Stimulated activated CD4-positive, alpha-beta T cell treated with anti-CD3 and anti-CD28 coated beads, Interleukin-4, amount 100 ng/mL, for 1 hour (primary cell): ENCODE results near the gene TMEM132A.

Experiments
- DNase-seq: peaks from one replicate; pipeline ENCODE4 v3.0.0-alpha.2; 2020

The TMEM132A gene

DNA sequence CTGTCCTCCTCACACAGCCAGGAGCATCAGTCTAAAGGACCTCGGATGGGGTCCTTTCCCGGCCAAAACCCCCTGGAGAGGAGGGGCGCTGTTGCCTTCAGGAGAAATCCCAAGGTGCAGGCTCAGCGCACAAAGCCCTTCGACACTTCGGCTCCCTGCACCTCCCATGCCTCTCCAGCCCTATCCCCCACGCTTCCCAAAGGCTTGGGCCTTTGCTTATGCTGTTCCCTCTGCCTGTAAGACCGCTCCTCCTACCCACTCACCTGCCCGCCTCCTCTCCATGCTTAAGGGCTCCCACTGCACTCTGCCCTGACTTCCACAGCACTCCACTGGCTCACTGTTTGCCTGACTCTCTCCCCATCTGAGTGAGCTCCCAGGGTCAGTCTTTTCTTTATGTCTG is 14.2 kb downstream of the TMEM132A start:
- no peak for DNase-seq

DNA sequence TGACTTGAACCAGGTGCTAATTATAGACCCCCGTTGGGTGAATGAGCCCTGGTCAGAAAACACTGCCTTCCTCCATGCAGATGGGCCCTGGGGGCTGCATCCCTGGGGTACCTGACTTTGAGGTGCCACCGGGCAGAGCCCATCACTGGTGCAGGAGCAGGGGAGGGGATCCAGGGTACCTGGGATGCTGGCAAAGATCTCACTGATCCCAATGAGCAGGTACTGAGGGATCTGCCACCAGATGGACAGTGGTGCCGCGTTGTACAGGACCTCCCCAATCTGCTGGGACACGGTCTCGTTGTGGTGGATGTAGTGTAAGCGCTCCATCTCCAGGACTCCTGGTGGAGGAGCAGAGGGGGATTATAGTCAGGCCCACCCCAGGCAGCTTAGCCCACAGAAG is 15.0 kb downstream of the TMEM132A start:
- DNase-seq, result no peak

DNA sequence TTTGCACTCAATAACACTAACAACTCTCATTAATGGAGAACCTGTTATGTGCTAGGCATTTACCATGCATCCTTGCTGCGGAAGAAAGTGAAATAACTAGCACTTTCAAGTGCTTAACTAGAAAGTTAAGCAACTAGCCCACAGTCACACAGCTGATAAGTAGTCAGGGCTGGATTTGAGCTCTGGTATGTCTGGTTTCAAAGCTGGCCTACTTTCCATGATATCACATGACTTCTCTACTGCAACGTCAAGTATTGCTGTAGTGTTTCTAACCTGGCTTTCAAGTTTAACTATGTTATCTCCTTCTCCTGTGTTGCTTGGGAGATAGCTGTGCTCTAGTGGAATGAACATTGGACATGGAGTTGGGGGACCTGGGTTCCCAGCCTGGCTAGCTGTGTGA is 15.6 kb downstream of the TMEM132A start:
- no peak for DNase-seq

DNA sequence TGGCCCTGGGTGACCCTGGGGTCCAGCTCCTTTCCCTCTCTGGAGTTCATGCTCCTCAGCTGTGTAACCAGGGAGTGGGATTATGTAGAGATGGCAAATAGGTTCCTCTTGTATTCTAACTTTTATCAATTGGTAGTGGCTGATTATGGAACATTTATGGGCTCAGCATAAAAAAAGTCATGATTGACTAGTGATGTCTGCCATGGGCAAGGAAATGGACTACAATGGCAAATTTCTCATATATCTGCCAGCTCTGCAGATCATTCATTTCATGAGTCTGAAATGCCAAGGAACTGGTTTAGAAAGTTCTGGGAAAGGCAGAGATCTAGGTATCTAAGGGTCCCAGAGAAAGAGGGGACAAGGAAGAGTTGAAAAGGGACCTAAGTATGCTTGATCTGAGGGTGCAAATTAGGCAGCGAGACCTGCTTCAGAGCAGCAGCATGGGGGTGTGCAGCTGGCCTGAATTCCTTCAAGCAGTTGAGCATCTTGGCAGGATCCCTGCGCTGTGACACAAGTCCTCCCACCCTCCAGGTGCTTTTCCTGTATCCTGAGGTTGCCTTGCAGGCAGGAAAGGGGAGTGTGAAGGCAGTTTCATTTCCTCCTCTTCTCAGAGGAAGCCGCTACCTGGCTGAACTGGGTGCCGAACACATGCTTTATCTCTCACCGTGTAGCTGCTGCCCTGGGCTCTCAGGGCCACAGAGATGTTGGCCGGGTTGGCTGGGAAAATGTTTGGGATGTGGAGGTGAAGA is 17.3 kb downstream of the TMEM132A start:
- DNase-seq, result no peak

DNA sequence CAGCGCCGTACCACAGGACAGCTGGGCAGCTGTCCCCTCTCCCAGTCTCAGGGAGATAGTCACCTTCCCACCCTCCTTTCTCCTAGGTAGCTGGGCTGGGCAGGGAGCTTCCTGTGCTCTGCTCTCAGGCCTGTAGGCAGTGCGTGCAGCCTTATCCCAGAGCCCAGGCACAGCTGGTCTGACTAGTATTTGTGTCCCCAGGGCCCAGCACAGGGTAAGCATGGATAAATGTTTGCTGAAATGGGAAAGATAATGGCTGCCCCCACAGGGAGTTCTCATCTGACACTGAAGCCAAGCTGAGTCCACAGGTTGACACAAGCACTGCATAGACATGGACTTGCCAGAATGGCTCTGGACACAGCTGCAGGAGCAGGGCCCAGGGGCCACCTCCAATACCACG is 18.0 kb downstream of the TMEM132A start:
- DNase-seq, result no peak

DNA sequence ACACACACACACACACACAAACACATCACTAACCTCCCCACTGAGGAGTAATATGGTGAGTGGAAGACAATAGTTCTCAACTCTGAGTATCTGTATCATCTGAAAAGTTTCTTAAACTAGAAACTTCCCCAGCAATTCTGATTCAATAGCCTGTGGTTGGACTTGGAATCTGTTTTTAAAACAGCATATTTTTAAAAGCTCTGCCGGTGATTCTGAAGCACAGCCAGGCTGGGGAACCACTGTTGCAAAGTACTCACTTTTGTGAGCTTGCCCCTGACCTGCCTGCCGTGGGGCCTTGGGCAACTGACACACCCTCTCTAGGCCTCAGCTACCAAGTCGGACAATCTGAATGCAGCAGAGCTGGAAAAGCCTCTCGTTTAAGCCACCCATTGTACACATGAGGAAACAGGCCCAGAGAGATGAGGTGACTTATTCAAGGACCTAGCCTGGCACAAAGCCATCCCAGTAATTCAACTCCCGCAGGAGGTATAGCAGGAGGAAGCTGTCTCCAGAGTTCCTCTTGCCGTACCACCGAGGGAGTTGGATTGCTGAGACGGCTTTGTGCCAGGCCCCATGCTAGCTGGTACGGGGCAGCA is 18.8 kb downstream of the TMEM132A start:
- no peak for DNase-seq

DNA sequence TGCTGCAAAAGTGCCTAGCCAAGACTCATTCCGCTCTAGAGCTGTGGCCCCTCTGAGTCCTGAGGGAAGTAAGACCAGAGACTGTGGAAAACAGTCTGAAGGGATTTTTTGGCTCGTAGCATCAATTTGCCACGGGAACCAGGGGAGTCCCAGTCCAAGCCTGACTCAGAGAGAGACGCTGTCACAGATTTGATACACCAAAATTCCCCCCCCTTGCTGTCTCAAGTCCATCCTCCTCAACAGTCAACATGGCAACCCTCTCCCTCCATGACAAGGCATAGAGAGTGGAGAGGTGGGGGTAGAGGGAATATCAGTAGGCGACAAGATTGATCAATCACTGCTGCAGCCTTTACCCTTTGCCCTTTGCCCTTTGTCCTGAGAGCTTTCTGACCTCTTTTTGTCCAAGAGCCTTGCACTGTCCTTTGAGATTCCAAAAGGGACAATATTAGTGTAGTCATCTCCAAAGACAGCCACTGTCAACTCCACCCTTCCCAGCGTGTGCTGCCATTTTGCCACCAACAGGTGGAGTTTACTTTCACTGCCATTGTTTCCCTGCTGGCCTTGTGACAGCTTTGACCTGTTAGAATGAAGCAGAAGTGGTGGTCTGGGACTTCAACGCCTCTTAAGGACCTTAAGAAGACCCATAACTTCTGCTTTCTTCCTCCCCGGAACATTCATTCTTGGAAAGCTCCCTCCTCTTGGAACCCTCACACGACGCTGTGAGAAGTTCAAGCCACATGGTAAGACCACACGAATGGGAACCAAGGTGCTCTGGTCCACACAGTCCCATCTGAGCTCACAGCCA is 20.4 kb downstream of the TMEM132A start:
- no peak for DNase-seq

DNA sequence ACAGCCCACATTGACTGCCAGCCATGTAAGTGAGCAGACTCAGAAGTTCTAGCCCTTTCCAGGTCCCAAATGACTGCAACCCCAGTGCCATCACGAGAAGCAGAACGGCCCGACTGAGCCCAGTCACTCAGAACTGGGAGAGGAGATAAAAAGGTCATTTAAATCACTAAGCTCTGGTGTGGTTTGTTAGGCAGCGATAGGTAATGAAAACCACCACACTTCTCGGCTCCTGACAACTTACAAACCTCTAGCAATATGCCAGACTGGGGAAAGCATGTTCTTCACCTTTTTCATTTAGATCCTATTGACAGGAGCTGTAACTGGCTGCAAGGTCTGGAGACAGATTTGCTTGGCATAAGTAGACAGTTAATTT is 21.0 kb downstream of the TMEM132A start:
- no peak for DNase-seq

DNA sequence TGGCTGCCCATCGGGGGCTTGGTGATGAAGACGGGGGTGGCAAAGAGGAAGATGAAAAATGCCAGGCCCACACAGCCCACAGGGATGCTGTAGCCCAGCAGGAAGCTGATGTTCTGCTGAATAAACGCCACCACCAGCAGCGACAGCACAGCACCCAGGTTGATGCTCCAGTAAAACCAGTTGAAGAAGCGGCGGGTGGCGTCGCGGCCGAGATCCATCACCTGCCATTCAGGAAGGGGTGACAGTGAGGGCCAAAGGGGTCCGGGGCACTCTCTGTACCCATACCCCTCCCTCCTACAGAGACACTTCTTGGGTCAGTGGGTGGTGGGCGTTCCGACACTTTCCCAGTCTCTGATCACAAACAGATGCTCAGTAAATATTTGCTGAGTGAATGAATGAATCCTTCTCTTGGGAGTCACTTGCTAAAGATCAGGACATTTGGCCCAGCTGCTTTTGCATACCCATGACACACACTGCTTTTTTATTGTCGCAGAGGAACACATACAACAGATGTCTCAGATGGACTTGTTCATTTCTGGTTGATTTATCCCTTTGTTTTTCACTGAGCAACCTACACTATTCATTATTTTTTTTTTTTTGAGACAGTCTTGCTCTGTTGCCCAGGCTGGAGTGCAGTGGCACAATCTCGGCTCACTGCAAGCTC is 22.5 kb downstream of the TMEM132A start:
- DNase-seq, result no peak

DNA sequence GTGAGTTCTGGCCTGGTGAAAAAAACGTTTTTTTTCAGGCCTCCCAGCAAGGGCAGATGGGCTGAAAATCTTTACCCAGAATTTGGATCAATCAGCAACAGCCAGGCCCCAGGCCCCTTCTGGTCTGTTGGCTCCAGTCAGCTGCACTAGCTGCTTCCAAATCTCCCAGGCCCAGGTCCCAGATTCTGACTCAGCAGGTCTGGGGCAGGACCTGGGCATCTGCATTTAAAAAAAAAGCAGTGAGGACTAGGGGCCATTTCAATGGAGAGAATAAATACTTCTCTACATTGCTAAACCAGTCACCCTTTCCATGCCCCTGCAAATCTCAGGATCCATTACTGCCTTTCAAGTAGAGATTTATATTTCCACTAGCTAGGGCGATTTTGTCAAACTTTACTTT is 23.4 kb downstream of the TMEM132A start:
- no peak for DNase-seq

DNA sequence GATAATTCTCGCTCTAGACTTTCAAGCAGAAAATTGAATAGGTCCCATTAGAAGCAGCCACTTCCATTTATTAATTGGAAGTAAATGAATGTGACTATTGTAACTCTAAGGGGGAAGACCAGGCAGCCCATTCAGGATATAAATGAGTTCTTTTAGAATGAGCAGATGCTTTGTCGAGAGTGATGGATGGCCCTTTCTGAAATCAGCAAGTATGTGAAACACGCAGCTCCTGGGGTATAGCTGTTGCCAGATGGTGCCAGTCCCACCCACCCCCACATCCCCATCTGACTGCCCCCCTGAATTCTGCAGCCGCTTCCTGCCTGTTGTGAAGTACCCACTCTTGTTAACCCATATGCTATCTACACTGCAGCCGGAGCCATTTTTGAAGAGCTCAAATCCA is 24.0 kb downstream of the TMEM132A start:
- no peak for DNase-seq

DNA sequence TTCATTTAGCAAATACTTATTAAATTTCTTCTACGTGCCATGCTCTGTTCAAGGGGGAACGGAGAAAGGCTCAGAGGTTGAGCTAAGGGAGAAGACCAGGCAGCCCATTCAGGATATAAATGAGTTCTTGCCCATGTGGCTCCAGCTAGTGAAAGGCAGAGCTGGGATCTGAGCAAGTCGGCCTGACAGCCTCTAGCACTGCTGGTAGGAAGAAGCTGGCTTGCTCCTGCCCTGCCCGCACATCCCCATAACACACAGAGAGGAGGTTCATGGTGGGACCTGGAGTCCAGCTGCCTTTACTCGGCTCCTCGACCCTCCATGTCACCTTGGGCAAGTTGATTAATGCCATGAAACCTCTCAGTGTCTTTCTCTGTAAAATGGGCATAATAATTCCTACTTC is 25.8 kb downstream of the TMEM132A start:
- DNase-seq, result no peak

DNA sequence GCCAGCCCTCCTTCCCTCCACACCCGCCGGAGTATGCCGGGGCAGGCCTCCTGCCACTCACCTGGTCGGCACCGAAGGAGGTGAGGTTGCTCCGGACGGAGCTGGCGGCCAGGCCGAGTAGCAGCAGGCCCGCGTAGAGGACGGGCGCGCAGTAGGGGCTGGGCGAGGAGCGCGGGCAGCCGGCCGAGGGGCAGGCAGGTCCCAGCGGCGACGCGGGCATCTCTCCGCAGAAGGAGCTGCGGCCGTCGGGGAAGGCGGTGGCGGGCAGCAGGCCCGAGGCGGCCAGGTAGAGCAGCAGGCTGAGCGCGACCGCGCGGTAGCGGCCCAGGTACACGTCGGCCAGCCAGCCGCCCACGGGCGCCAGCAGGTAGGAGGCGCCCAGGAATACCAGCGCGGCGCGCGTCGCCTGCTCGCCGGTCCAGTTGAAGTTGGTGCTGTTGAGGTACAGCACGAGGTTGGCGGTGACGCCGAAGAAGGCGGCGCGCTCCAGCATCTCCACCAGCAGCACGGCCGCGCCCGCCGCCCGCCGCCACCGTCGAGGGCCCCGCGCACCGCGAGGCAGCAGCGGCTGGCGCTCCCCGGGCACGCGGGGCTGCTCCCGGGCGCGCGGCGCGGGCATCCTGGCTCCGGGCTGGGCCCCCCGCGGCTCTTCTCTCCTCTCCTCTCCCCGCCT is 26.8 kb downstream of the TMEM132A start:
- DNase-seq, result peak; percentile 40

DNA sequence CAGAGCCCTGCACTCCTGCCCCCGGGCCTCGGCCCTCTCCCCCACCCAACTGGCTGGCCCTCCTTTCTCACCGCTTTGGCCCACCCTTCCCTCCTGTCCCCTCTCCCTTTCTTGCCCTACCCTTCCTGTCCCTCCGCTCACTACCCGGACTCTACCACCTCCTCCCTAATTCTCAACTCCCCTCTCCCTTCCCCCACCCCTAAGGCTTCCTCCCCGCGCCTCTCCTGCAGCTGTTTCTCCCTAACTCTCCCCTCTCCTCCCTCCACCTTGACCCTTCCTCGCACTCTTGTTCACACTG is 27.3 kb downstream of the TMEM132A start:
- DNase-seq, result no peak

DNA sequence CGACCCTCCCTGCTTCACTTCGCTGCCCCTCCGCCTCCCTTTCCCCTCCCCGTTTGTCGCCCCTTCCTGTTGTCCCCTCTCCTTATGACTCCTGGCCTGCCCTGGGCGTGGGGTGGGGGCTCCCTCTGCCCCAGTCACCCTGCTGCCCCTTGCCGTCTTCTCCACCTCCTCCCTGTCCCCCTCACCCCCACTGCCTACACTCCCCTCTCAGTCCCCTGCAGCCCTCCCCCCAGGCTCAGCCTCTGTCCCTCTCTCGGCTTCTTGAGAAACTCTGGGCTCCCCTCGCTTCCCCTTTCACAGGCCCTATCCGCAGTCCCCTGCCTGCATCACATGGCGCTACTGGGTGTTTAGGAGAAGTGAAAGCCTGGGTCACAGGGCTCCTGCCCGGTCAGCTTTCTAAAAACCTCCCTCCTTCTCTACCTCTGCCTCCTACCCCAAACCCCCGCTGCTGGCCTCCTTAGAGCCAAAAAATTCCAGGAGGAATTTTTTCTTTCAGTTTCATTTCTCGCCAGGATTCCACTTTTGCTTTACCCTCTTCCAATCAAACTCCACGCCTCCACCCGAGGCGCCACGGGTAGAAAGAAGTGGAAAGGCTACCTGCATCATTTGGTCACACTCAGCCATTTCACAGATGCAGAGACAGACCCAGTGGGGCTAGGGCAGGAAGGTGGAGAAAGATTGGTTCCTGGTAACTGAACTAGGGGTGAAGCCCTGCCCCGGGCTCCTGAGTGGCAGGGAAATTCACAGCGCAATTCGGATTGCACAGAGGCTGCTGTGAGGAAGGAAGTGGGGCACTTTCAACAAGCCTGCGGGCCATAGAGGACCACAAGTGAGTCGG is 27.9 kb downstream of the TMEM132A start, which contains the start of gene SLC15A3:
SLC15A3 (minus strand) TSS at position 273 of the 838 bp plus-strand sequence. CDS start 625 bp downstream, outside the sequence.
- peak; percentile 19 for DNase-seq

DNA sequence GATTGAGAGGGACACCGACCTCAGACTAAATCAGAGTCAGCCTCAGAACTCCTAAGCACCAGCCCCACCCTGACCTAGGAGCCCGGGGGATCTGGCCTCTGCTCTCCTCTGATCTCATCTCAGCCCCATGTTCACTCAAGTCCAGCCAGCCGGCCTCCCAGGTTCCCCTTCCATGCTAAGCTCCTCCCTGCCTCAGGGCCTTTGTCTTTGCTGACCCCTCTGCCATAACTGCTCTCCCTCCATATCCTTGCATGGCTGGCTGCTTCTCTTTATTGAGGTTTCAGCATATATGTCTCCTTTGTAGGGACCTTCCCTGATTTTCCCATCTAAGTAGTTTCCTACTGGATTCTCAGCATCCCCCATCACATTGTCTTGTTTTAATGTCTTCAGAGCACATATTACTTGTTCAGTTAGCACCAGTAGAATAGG is 28.5 kb downstream of the TMEM132A start:
- no peak for DNase-seq

DNA sequence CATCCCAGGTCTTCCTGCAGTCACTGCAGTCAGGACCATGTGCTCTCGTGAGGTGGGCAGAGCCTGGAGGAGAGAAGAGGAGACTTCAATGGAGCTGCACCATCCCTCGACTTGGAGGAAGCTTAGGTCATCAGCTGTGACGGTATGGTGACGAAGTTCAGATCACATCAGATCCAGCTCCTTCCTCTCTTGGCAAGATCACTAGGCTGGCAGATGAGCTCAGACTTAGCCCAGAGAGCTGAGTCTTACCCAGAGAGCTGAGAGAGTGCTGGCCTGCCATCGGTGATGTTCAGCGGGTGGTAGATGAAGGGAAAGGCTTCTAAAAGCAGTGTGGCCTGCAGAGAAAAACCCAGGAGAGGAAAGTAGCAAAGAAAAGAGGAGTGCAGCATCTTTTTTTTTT is 29.5 kb downstream of the TMEM132A start:
- no peak for DNase-seq

DNA sequence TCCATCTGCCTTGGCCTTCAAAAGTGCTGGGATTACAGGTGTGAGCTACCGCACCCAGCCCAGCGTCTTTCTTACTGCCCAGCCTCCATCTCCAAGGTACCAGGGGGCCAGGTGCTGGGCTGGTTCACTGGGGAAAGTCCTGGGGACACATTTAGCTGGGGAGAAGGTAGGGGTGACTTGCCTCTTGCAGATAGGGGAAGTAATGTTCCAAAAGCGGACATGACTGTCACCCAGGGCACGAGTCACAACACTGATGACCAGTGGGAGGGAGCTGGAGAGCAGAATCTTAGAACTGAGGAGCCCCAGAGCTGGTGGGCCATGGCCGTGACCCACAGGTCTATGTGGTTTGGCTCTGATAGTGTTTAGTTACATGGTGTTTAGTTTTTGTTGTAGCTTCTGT is 30.2 kb downstream of the TMEM132A start:
- no peak for DNase-seq

DNA sequence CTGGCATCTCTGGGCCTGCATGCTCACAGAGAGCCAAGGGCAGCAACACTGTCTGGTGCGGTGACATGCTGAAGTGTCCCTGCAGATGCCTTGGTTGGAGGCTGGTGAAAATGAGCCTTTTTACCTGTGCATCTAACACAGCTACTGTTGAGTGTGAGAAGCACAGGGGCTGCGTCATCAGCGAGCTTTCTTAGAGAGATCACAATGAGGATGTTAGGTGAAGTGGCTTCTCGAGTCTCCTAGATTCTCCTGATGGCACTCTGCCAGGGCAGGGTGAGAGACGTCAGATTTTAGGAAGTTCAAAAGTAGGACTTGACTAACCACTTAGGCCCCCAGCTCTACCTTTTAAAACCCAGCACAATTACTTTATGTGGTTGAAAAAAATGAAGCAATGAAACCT is 31.3 kb downstream of the TMEM132A start:
- no peak for DNase-seq

DNA sequence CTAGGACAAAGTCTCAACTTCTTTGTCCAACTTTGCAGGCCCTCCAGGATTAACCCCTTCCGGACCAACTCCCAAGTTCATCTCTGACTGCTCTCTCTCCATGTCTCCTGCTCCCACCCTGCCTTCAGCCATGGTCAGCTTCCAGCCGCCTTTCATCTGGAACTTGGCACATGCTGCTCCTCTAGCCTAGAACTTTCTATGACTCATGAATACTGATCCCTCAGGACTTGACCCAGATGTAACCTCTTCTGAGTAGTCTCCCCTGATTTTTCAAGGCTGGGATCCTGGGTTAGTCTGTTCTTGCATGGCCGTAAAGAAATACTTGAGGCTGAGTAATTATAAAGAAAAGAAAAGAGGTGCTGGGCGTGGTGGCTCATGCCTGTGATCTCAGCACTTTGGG is 32.9 kb downstream of the TMEM132A start:
- no peak for DNase-seq

DNA sequence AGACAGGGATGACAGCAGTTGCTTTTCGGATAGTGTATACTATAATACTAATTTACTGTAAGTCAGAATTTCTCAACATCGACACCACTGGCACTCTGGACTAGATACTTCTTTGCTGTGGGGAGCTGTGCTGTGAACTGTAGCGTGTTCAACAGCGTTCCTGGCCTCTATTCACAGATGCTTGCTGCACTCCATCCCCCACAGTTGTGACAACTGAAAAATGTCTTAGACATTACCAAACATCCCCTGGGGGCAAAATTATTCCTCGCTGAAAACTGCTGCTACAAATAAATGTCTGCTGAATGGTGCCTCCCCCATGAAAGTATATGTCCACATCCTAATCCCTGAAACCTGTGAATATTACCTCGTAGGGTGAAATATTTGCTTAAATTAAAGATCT is 35.2 kb downstream of the TMEM132A start:
- DNase-seq, result no peak

DNA sequence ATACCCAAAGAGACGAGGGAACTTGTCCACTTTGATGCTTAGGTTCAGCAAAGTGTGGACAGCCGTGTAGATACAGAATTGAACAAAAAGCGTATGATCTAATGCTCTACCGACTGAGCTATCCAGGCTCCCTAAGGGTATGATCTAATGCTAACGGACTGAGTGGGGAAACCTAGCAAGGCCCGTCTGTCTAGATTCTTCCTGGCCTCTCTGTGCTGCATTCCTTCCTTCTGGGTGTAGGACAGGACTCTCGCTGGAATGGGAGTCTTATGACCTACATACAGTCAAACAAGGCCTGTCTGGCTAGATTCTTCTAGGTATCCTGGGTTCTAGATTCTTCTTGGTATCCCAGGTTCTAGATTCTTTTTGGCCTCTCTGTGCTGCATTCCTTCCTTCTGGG is 36.1 kb downstream of the TMEM132A start:
- DNase-seq, result no peak
